DOHH2 (cell line): Measurements from ENCODE around the gene SOBP.

ENCODE experiments used
- EZH2phosphoT487 ChIP-seq: fragments of 200-600 bp; sonication (generic); IDR thresholded peaks from 2 replicates; pipeline ENCODE4 v1.6.1; 2017; ENCODE audit warnings: borderline replicate concordance, mild to moderate bottlenecking, antibody characterized with exemption, low read length, moderate library complexity, mixed read lengths
- TF ChIP-seq, protein P1 (sequence below): fragments of 200-600 bp; sonication (generic); IDR thresholded peaks from one replicate; pipeline ENCODE4 v1.5.1; 2014; ENCODE audit warnings: antibody characterized with exemption, mild to moderate bottlenecking, low read depth, low read length; ENCODE audit not compliant: poor library complexity, severe bottlenecking

DNA sequence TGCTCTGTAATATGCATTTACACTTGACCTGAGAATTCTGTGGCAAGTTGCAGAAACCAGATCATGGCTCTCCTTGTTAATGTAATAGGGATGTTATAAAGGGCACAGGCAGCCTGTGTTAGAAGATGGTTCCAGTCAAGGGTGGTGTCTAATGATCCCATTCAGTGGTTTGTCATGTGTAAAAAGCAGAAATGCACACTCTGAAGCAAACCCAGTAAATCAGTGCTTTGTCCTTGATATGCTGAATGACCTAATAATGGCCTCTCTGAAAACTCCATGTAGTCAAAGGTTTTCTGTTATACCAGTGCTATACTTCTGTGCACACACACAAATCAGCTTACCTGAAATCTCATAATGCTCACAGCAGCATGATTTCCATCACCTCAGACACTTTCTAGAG is 66.2 kb downstream of the SOBP start:
- TF ChIP-seq, protein P1, sequence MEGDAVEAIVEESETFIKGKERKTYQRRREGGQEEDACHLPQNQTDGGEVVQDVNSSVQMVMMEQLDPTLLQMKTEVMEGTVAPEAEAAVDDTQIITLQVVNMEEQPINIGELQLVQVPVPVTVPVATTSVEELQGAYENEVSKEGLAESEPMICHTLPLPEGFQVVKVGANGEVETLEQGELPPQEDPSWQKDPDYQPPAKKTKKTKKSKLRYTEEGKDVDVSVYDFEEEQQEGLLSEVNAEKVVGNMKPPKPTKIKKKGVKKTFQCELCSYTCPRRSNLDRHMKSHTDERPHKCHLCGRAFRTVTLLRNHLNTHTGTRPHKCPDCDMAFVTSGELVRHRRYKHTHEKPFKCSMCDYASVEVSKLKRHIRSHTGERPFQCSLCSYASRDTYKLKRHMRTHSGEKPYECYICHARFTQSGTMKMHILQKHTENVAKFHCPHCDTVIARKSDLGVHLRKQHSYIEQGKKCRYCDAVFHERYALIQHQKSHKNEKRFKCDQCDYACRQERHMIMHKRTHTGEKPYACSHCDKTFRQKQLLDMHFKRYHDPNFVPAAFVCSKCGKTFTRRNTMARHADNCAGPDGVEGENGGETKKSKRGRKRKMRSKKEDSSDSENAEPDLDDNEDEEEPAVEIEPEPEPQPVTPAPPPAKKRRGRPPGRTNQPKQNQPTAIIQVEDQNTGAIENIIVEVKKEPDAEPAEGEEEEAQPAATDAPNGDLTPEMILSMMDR: no peak
- TF ChIP-seq EZH2phosphoT487: no peak
